PFSK-1 (cell line): ENCODE measurements around the gene DAB2.

Experiments
- FOXP2 ChIP-seq: optimal IDR thresholded peaks from 2 replicates; pipeline ENCODE3; 2011; ENCODE audit warnings: borderline replicate concordance, control low read depth, inconsistent platforms; ENCODE audit not compliant: insufficient read depth; ENCODE audit errors: extremely low read length, extremely low read depth
- POLR2AphosphoS5 ChIP-seq: IDR thresholded peaks from 2 replicates; pipeline ENCODE4 v1.6.1; 2012; ENCODE audit warnings: low read depth, mild to moderate bottlenecking, control low read depth, low read length, moderate library complexity
- SIN3A ChIP-seq: IDR thresholded peaks from 2 replicates; pipeline ENCODE4 v1.6.1; 2012; ENCODE audit warnings: mild to moderate bottlenecking, low read length, moderate library complexity, borderline replicate concordance; ENCODE audit not compliant: insufficient read depth
- TAF1 ChIP-seq: IDR thresholded peaks from 2 replicates; pipeline ENCODE4 v1.6.1; 2012; ENCODE audit warnings: low read length, control low read depth, borderline replicate concordance; ENCODE audit not compliant: insufficient read depth
- TF ChIP-seq, protein P1 (sequence below), 2 experiments: IDR thresholded peaks; 2 replicates each; pipeline versions ENCODE4 v1.6.1 to v1.8.0; 2011 to 2012; ENCODE audit warnings: low read depth in 2 of 2, low read length in 2 of 2, control low read depth in 1 of 2, inconsistent platforms in 1 of 2, mild to moderate bottlenecking in 1 of 2, moderate library complexity in 1 of 2; ENCODE audit not compliant: insufficient read depth in 1 of 2

DAB2 gene

GRCh38 chr5:39443911-39444310 lies 19.1 kb upstream of the DAB2 start:
- no peak for TF ChIP-seq FOXP2
- TF ChIP-seq TAF1 = no peak

- TF ChIP-seq SIN3A (no peak), TAF1 (no peak), POLR2AphosphoS5 (no peak), FOXP2 (no peak)
- TF ChIP-seq, protein P1, sequence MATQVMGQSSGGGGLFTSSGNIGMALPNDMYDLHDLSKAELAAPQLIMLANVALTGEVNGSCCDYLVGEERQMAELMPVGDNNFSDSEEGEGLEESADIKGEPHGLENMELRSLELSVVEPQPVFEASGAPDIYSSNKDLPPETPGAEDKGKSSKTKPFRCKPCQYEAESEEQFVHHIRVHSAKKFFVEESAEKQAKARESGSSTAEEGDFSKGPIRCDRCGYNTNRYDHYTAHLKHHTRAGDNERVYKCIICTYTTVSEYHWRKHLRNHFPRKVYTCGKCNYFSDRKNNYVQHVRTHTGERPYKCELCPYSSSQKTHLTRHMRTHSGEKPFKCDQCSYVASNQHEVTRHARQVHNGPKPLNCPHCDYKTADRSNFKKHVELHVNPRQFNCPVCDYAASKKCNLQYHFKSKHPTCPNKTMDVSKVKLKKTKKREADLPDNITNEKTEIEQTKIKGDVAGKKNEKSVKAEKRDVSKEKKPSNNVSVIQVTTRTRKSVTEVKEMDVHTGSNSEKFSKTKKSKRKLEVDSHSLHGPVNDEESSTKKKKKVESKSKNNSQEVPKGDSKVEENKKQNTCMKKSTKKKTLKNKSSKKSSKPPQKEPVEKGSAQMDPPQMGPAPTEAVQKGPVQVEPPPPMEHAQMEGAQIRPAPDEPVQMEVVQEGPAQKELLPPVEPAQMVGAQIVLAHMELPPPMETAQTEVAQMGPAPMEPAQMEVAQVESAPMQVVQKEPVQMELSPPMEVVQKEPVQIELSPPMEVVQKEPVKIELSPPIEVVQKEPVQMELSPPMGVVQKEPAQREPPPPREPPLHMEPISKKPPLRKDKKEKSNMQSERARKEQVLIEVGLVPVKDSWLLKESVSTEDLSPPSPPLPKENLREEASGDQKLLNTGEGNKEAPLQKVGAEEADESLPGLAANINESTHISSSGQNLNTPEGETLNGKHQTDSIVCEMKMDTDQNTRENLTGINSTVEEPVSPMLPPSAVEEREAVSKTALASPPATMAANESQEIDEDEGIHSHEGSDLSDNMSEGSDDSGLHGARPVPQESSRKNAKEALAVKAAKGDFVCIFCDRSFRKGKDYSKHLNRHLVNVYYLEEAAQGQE (IDR thresholded peaks at IDR 0.05; ENCODE audit: insufficient read depth in 1 of 2, low read depth in 2 of 2, low read length in 2 of 2) = no peak
Measured at GRCh38 chr5:39442991-39443390, 18.2 kb upstream of the DAB2 start.

DNA sequence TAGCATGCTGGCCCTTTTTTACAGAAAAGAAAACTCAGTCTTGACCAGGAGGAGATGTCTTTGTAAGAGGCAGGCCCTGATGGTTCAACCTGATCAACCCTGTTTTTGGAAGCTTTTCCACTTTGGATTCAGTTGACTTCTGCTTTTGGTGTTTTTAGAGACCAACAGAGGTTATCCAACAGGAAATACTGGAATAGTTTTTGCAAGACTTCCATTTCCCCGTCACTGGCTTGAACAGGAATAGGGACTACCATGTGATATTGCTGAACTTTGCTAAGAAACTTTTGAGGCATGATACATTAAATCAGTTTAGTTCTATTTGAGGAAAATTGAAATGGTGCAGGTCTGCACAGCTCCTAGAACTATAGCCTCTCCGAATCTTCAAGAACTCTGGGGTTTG lies 17.1 kb upstream of the DAB2 start:
- TF ChIP-seq TAF1 = no peak
- no peak for TF ChIP-seq FOXP2
- TF ChIP-seq POLR2AphosphoS5 = no peak
- no peak for TF ChIP-seq SIN3A
- TF ChIP-seq, protein P1 (IDR thresholded peaks at IDR 0.05; ENCODE audit: insufficient read depth in 1 of 2, low read depth in 2 of 2, low read length in 2 of 2) = no peak

DNA sequence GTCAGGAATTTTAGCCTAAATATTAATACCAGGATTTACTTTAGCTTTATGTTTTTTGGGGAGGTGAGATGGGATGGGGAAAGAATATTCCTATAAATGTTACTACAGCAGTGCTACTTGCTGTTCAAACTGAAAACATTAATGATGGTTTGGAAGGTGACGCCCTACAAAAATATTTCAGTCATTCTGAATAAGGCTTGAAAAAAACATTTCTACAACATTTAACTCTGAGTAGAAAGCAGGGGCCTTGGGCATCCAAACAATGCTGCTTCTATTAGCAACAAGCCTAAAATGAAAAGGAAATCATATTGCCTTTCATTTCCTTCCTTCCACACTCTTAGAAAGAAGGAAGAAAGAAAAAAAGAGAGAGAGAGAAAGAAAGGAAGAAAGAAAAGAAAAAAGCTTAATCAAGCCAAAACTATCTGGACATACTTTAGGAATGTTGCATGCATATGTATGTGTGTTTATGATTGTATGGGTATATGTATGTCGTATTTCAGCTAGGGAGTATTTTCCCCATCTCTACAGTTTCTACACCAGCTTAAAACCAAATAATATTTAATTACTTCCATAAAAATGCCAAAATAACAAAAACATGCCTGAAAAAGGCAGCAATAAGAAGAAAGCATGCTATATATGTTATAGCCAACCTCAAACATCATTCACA lies 16.3 kb upstream of the DAB2 start:
- no peak for TF ChIP-seq SIN3A
- TF ChIP-seq FOXP2 = no peak
- TF ChIP-seq, protein P1 (IDR thresholded peaks at IDR 0.05; ENCODE audit: insufficient read depth in 1 of 2, low read depth in 2 of 2, low read length in 2 of 2) = no peak
- no peak for TF ChIP-seq TAF1
- no peak for TF ChIP-seq POLR2AphosphoS5

DNA sequence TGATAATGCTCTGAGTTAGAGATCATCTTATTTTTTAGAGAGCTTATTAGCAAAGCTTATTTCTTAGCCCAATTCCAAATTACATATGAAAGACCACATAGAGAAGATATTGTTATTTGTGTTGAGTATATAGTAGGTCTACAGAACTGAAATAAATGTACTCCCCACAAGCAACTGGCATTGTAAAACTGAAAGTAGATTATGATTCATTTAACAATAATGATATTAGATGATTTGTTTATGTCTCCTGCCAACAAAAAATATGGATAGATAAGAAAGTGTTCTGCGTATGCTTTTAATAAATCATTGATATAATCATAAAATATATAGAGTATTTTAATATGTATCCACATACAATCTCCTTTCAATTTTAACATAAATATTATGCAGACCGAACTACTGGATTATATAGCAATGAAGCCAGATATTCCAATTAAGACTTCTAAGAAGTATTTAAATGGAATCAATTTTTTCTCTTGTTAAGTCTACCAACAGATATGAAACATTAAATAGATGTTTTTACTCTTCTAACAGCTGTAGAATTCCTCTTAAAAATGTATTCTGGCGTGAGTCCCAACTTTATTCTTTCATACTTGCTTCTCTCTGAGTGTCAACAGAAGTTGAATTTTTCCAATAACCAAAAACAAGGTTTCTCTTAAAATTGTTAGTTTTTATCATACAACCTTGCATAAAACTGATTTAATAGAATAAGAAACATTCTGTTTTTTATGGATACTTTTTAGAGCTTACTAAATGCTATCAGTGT lies 15.6 kb upstream of the DAB2 start:
- no peak for TF ChIP-seq TAF1
- no peak for TF ChIP-seq POLR2AphosphoS5
- TF ChIP-seq FOXP2 = no peak
- TF ChIP-seq SIN3A = no peak
- TF ChIP-seq, protein P1 (IDR thresholded peaks at IDR 0.05; ENCODE audit: insufficient read depth in 1 of 2, low read depth in 2 of 2, low read length in 2 of 2) = no peak
